Measurements from ENCODE around the gene METTL14. TPM values are rescaled to one million over a fixed set of nuclear protein-coding genes. Genes with fewer than 3 reads are reported as not detected.
A peak's percentile ranks its signal among the peaks of the same experiment; 100 is the strongest.

METTL14 gene
- total RNA-seq, 1 experiment from 2014 or later, result 32.6 TPM

- BruUV-seq (replicated peaks), result no TSS peak
- ChIA-PET POLR2A (interaction anchor here (1.0 kb wide), 1 partner anchor 9 kb away, joined by 3 read pairs; the partner anchor contains the start of gene METTL14), CTCF (interaction anchor here (1.5 kb wide), 1 partner anchor 9 kb away, joined by 3 read pairs; the partner anchor contains the start of gene METTL14)
- Mint-ChIP-seq H3K27ac (ENCODE audit: low read depth, unreplicated experiment) (no peak overlapping the region), H3K9me3 (ENCODE audit: unreplicated experiment) (no peaks in the 10 kb centered on the region), H3K4me3 (ENCODE audit: unreplicated experiment) (no peak overlapping the region), H3K4me1 (ENCODE audit: insufficient read depth, unreplicated experiment) (no peaks in the 10 kb centered on the region), H3K36me3 (ENCODE audit: insufficient read depth, unreplicated experiment) (peaks cover 5% of the 10 kb centered on the region), H3K27me3 (ENCODE audit: insufficient read depth, unreplicated experiment) (no peaks in the 10 kb centered on the region)
- no peak for DNase-seq (ENCODE audit: unreplicated experiment)
- intact Hi-C loops (cut with micrococcal nuclease), result no loop called here
- TF ChIP-seq CTCF (IDR thresholded peaks at IDR 0.05; ENCODE audit: unreplicated experiment), result no peak
Observed at GRCh38 chr4:118676128-118676527, 9.1 kb upstream of the METTL14 start.

GRCh38 chr4:118680808-118681207 is 4.4 kb upstream of the METTL14 start:
- H3K4me3 Mint-ChIP-seq (ENCODE audit: unreplicated experiment), result no peak overlapping the region
- no peak for TF ChIP-seq CTCF (IDR thresholded peaks at IDR 0.05; ENCODE audit: unreplicated experiment)
- intact Hi-C loops (cut with micrococcal nuclease), result loop anchor here (10.0 kb wide), 4 partner anchors 146 to 396 kb away; partner anchors contain the start of gene SYNPO2
- no peak overlapping the region for H3K27ac Mint-ChIP-seq (ENCODE audit: low read depth, unreplicated experiment)
- H3K4me1 Mint-ChIP-seq (ENCODE audit: insufficient read depth, unreplicated experiment), result peaks cover 6% of the 10 kb centered on the region
- H3K36me3 Mint-ChIP-seq (ENCODE audit: insufficient read depth, unreplicated experiment), result peaks cover 9% of the 10 kb centered on the region
- POLR2A ChIA-PET, result no interaction called here
- H3K9me3 Mint-ChIP-seq (ENCODE audit: unreplicated experiment), result no peaks in the 10 kb centered on the region
- no TSS peak for BruUV-seq (replicated peaks)
- DNase-seq (ENCODE audit: unreplicated experiment), result no peak
- H3K27me3 Mint-ChIP-seq (ENCODE audit: insufficient read depth, unreplicated experiment), result no peaks in the 10 kb centered on the region
- CTCF ChIA-PET, result no interaction called here

- H3K4me3 Mint-ChIP-seq (ENCODE audit: unreplicated experiment), result no peak overlapping the region
- TF ChIP-seq CTCF (IDR thresholded peaks at IDR 0.05; ENCODE audit: unreplicated experiment), result peak; percentile 22
- H3K9me3 Mint-ChIP-seq (ENCODE audit: unreplicated experiment), result no peaks in the 10 kb centered on the region
- H3K36me3 Mint-ChIP-seq (ENCODE audit: insufficient read depth, unreplicated experiment), result peaks cover 15% of the 10 kb centered on the region
- H3K27ac Mint-ChIP-seq (ENCODE audit: low read depth, unreplicated experiment), result no peak overlapping the region
- DNase-seq (ENCODE audit: unreplicated experiment), result peak; percentile 39
- intact Hi-C loops (cut with micrococcal nuclease), result loop anchor here (10.0 kb wide), 4 partner anchors 148 to 398 kb away; partner anchors contain the start of gene SYNPO2
- H3K4me1 Mint-ChIP-seq (ENCODE audit: insufficient read depth, unreplicated experiment), result peaks cover 14% of the 10 kb centered on the region
- POLR2A ChIA-PET, result no interaction called here
- no peaks in the 10 kb centered on the region for H3K27me3 Mint-ChIP-seq (ENCODE audit: insufficient read depth, unreplicated experiment)
- no TSS peak for BruUV-seq (replicated peaks)
- CTCF ChIA-PET, result interaction anchor here (0.9 kb wide), 1 partner anchor 12 kb away, joined by 6 read pairs; no protein-coding TSS in a partner anchor
Observed at GRCh38 chr4:118682928-118683327, 2.3 kb upstream of the METTL14 start.

- ChIA-PET CTCF (no interaction called here), POLR2A (no interaction called here)
- Mint-ChIP-seq H3K36me3 (ENCODE audit: insufficient read depth, unreplicated experiment) (peaks cover 20% of the 10 kb centered on the region), H3K27me3 (ENCODE audit: insufficient read depth, unreplicated experiment) (no peaks in the 10 kb centered on the region), H3K4me1 (ENCODE audit: insufficient read depth, unreplicated experiment) (peaks cover 14% of the 10 kb centered on the region), H3K4me3 (ENCODE audit: unreplicated experiment) (no peak overlapping the region), H3K27ac (ENCODE audit: low read depth, unreplicated experiment) (no peak overlapping the region), H3K9me3 (ENCODE audit: unreplicated experiment) (no peaks in the 10 kb centered on the region)
- peak; percentile 11 for DNase-seq (ENCODE audit: unreplicated experiment)
- no peak for TF ChIP-seq CTCF (IDR thresholded peaks at IDR 0.05; ENCODE audit: unreplicated experiment)
- BruUV-seq (replicated peaks), result no TSS peak
- intact Hi-C loops (cut with micrococcal nuclease), result loop anchor here (10.0 kb wide), 4 partner anchors 149 to 399 kb away; partner anchors contain the start of gene SYNPO2
Observed at GRCh38 chr4:118683513-118683912, 1.7 kb upstream of the METTL14 start.
